GM10847 (cell line): ENCODE data around the gene PPRC1.

ENCODE experiments used
- POLR2A ChIP-seq: IDR thresholded peaks from 2 replicates; pipeline ENCODE4 v1.6.1; 2011; ENCODE audit not compliant: insufficient read length; ENCODE audit errors: extremely low read depth

The PPRC1 gene

GRCh38 chr10:102151774-102152544 is 19.1 kb downstream of the PPRC1 start, which contains the start of gene NOLC1:
TSS of gene NOLC1 (plus strand) at chr10:102152389. CDS start at chr10:102152411, 22 bp downstream.
- peak; percentile 92 for TF ChIP-seq POLR2A

GRCh38 chr10:102152545-102152890 is 19.7 kb downstream of the PPRC1 start:
- TF ChIP-seq POLR2A = no peak

GRCh38 chr10:102153093-102153620 is 20.3 kb downstream of the PPRC1 start:
- TF ChIP-seq POLR2A = no peak

- no peak for TF ChIP-seq POLR2A
Measured at GRCh38 chr10:102154466-102155116, 21.8 kb downstream of the PPRC1 start.

- TF ChIP-seq POLR2A = no peak
Measured at GRCh38 chr10:102157224-102157623, 24.4 kb downstream of the PPRC1 start.

- TF ChIP-seq POLR2A = no peak
Measured at GRCh38 chr10:102159051-102159597, 26.3 kb downstream of the PPRC1 start.

- TF ChIP-seq POLR2A = no peak
Measured at GRCh38 chr10:102159831-102160230, 27.0 kb downstream of the PPRC1 start.

GRCh38 chr10:102163342-102163989 is 30.6 kb downstream of the PPRC1 start:
- no peak for TF ChIP-seq POLR2A

GRCh38 chr10:102167861-102168260 is 35.0 kb downstream of the PPRC1 start:
- no peak for TF ChIP-seq POLR2A

GRCh38 chr10:102170602-102171001 is 37.8 kb downstream of the PPRC1 start:
- TF ChIP-seq POLR2A = no peak

GRCh38 chr10:102172288-102172687 is 39.4 kb downstream of the PPRC1 start:
- no peak for TF ChIP-seq POLR2A

- TF ChIP-seq POLR2A = no peak
Measured at GRCh38 chr10:102175415-102175814, 42.6 kb downstream of the PPRC1 start.

- no peak for TF ChIP-seq POLR2A
Measured at GRCh38 chr10:102184606-102185005, 51.8 kb downstream of the PPRC1 start.

- TF ChIP-seq POLR2A = no peak
Measured at GRCh38 chr10:102185272-102185671, 52.4 kb downstream of the PPRC1 start.

GRCh38 chr10:102185811-102186527 is 53.1 kb downstream of the PPRC1 start:
- no peak for TF ChIP-seq POLR2A
